Effector memory CD4-positive, alpha-beta T cell (primary cell): ENCODE data around the gene GALNT4.

Experiments
- DNase-seq, 3 donors: peaks; one replicate each; pipeline ENCODE4 v3.0.0-alpha.2; 2020
- H3K27ac ChIP-seq: 2 replicates; pipeline ENCODE4 v1.7.0; 2013; ENCODE audit warnings: mild to moderate bottlenecking, low read length, moderate library complexity; ENCODE audit not compliant: insufficient read depth, poor library complexity, severe bottlenecking
- H3K27me3 ChIP-seq: replicated peaks from 2 replicates; pipeline ENCODE4 v1.7.0; 2013; ENCODE audit warnings: mild to moderate bottlenecking, low read length; ENCODE audit not compliant: insufficient read depth, control insufficient read depth, poor library complexity, severe bottlenecking
- H3K36me3 ChIP-seq: 2 replicates; pipeline ENCODE4 v1.7.0; 2013; ENCODE audit warnings: mild to moderate bottlenecking, low read length, moderate library complexity; ENCODE audit not compliant: control insufficient read depth, insufficient read depth
- H3K4me1 ChIP-seq: 2 replicates; pipeline ENCODE4 v1.7.0; 2013; ENCODE audit warnings: low read length, mild to moderate bottlenecking; ENCODE audit not compliant: control insufficient read depth, insufficient read depth, poor library complexity, severe bottlenecking
- H3K4me3 ChIP-seq: 2 replicates; pipeline ENCODE4 v1.7.0; 2013; ENCODE audit warnings: low read length, low read depth, mild to moderate bottlenecking; ENCODE audit not compliant: insufficient read depth, poor library complexity, severe bottlenecking
- H3K9me3 ChIP-seq: 2 replicates; pipeline ENCODE4 v1.7.0; 2013; ENCODE audit warnings: mild to moderate bottlenecking, low read length, moderate library complexity; ENCODE audit not compliant: control insufficient read depth

GALNT4 gene

GRCh38 chr12:89497005-89497404 lies 27.6 kb downstream of the GALNT4 start:
- Histone ChIP-seq H3K4me1 (no peaks in the 10 kb centered on the region), H3K9me3 (no peaks in the 10 kb centered on the region), H3K36me3 (no peaks in the 10 kb centered on the region), H3K4me3 (no peak overlapping the region), H3K27ac (no peak overlapping the region), H3K27me3 (no peaks in the 10 kb centered on the region)
- no peak for DNase-seq

DNA sequence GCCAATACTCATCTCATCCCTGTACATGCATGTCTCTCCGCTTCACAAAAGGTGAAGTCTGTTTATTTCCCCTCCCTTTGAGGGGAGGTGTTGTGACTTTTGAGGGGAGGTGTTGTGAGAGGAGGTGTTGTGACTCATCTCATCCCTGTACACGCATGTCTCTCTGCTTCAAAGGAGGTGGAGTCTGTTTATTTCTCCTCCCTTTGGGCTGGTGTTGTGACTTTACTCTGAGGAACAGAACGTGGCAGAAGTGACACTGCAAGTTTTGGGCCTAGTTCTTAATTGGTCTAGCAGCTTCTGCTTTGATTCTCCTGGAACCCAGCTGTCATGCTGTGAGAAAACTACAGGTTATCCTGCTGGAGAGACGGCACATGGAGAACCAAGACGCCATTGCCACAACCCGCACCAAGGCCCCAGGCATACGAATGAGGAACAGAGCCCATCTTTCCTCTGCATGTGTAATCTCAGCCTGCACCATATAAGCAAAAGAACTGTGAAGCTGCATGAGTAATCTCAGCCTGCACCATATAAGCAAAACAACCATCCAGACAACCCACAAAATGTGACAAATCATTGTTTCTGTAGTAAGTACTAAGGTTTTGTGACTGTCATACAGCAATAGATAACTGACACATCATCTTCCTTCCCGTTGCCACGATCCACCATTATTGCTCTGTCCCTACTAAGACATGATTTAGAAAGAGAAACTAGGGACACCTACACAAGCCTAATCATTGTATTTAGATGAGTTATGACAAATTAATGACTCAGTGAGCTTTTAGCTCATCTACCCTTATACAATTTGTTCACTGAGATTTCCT lies 30.0 kb downstream of the GALNT4 start:
- no peaks in the 10 kb centered on the region for H3K9me3 ChIP-seq
- no peaks in the 10 kb centered on the region for H3K27me3 ChIP-seq
- no peak overlapping the region for H3K4me3 ChIP-seq
- no peak overlapping the region for H3K27ac ChIP-seq
- no peaks in the 10 kb centered on the region for H3K4me1 ChIP-seq
- H3K36me3 ChIP-seq: peaks cover 8% of the 10 kb centered on the region
- no peak for DNase-seq

GRCh38 chr12:89493670-89494302 lies 30.8 kb downstream of the GALNT4 start:
- Histone ChIP-seq H3K4me3 (no peak overlapping the region), H3K27ac (no peak overlapping the region), H3K4me1 (no peaks in the 10 kb centered on the region), H3K27me3 (no peaks in the 10 kb centered on the region), H3K9me3 (no peaks in the 10 kb centered on the region), H3K36me3 (peaks cover 17% of the 10 kb centered on the region)
- DNase-seq: no peak

- no peaks in the 10 kb centered on the region for H3K4me1 ChIP-seq
- peaks cover 17% of the 10 kb centered on the region for H3K36me3 ChIP-seq
These were observed 31.7 kb downstream of the GALNT4 start for GRCh38 chr12:89492883-89493282.

GRCh38 chr12:89490922-89491321 lies 33.7 kb downstream of the GALNT4 start:
- Histone ChIP-seq H3K4me1 (no peaks in the 10 kb centered on the region), H3K27ac (no peak overlapping the region), H3K9me3 (no peaks in the 10 kb centered on the region), H3K27me3 (no peaks in the 10 kb centered on the region), H3K36me3 (peaks cover 17% of the 10 kb centered on the region), H3K4me3 (no peak overlapping the region)
- DNase-seq: no peak

More at GRCh38 chr12:89492883-89493282, 31.7 kb downstream of the GALNT4 start:
- Histone ChIP-seq H3K9me3 (no peaks in the 10 kb centered on the region), H3K27ac (no peak overlapping the region), H3K27me3 (no peaks in the 10 kb centered on the region), H3K4me3 (no peak overlapping the region)
- DNase-seq: no peak

- Histone ChIP-seq H3K9me3 (no peaks in the 10 kb centered on the region), H3K4me1 (no peaks in the 10 kb centered on the region), H3K4me3 (no peak overlapping the region), H3K27ac (no peak overlapping the region), H3K36me3 (peaks cover 17% of the 10 kb centered on the region), H3K27me3 (no peaks in the 10 kb centered on the region)
- DNase-seq: no peak
These were observed 38.3 kb downstream of the GALNT4 start for GRCh38 chr12:89486264-89486663.

GRCh38 chr12:89484470-89484869 lies 40.1 kb downstream of the GALNT4 start:
- no peaks in the 10 kb centered on the region for H3K4me1 ChIP-seq
- no peak for DNase-seq
- H3K27ac ChIP-seq: no peak overlapping the region

GRCh38 chr12:89481213-89481914 lies 43.2 kb downstream of the GALNT4 start:
- no peaks in the 10 kb centered on the region for H3K27me3 ChIP-seq
- H3K4me1 ChIP-seq: peaks cover 10% of the 10 kb centered on the region
- H3K27ac ChIP-seq: no peak overlapping the region
- DNase-seq: no peak
- H3K36me3 ChIP-seq: no peaks in the 10 kb centered on the region
- H3K4me3 ChIP-seq: no peak overlapping the region
- no peaks in the 10 kb centered on the region for H3K9me3 ChIP-seq

More at GRCh38 chr12:89484470-89484869, 40.1 kb downstream of the GALNT4 start:
- no peaks in the 10 kb centered on the region for H3K27me3 ChIP-seq
- no peak overlapping the region for H3K4me3 ChIP-seq
- peaks cover 8% of the 10 kb centered on the region for H3K36me3 ChIP-seq
- no peaks in the 10 kb centered on the region for H3K9me3 ChIP-seq

GRCh38 chr12:89479982-89480381 lies 44.6 kb downstream of the GALNT4 start:
- no peak for DNase-seq
- Histone ChIP-seq H3K4me1 (peaks cover 10% of the 10 kb centered on the region), H3K9me3 (no peaks in the 10 kb centered on the region), H3K27me3 (no peaks in the 10 kb centered on the region), H3K36me3 (no peaks in the 10 kb centered on the region), H3K4me3 (no peak overlapping the region), H3K27ac (no peak overlapping the region)
